LNCAP (cell line): Measurements from ENCODE around the gene PSMG3.

Source experiments
- TF ChIP-seq, protein P1 (sequence below): fragments of 450-650 bp; IDR thresholded peaks from 2 replicates; pipeline ENCODE4 v1.5.1; 2017; ENCODE audit warnings: mild to moderate bottlenecking

PSMG3 gene

DNA sequence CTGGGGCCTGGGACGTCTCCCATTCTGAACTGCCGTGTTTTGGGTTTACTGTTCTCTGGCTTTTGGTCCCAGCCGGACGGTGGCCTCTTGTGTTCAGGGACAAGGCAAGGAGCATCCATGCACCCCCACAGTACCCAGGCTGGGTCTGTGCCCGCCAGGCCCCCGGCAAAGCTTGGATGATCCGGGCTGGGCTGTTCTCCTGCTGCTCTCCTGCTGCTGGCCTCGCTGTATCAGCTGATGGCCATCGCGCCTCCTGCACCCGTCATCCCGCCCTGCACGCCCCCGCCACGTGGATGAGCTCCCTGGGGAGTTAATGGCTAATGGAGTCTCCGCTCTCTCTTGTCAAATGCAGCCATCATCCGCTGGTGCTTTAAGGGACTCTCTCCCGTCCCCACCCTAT lies 14.9 kb upstream of the PSMG3 start:
- TF ChIP-seq, protein P1, sequence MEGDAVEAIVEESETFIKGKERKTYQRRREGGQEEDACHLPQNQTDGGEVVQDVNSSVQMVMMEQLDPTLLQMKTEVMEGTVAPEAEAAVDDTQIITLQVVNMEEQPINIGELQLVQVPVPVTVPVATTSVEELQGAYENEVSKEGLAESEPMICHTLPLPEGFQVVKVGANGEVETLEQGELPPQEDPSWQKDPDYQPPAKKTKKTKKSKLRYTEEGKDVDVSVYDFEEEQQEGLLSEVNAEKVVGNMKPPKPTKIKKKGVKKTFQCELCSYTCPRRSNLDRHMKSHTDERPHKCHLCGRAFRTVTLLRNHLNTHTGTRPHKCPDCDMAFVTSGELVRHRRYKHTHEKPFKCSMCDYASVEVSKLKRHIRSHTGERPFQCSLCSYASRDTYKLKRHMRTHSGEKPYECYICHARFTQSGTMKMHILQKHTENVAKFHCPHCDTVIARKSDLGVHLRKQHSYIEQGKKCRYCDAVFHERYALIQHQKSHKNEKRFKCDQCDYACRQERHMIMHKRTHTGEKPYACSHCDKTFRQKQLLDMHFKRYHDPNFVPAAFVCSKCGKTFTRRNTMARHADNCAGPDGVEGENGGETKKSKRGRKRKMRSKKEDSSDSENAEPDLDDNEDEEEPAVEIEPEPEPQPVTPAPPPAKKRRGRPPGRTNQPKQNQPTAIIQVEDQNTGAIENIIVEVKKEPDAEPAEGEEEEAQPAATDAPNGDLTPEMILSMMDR: no peak

DNA sequence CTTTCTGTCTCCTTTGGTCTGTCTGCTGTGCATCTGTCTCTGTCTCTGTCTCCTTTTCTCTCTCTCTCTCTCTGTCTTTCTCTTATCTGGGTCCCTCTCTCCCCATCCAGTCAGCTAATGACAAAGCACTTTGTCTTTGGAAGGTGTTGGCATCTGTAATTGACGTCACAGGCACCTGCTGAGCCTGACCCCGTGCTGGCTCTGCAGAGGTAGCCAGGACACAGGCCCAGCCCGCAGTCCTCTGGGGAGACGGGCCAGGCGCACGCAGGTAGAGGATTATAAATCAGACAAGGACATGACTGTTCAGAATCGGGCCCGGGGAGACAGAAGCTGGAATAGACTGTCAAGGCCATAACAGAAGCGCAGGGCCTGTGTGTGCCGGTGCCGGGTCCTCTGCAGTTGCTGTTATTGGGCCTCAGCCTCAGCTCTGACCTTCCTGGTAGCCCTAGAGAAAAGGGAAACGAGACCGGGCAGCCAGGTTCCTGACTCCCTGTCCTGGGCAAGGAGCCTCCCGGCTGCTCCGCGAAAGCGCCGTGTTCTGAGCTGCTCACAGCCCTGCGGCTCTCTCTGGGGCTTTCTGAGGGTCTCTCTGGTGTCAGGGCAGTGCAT lies 10.7 kb upstream of the PSMG3 start:
- TF ChIP-seq, protein P1: no peak

DNA sequence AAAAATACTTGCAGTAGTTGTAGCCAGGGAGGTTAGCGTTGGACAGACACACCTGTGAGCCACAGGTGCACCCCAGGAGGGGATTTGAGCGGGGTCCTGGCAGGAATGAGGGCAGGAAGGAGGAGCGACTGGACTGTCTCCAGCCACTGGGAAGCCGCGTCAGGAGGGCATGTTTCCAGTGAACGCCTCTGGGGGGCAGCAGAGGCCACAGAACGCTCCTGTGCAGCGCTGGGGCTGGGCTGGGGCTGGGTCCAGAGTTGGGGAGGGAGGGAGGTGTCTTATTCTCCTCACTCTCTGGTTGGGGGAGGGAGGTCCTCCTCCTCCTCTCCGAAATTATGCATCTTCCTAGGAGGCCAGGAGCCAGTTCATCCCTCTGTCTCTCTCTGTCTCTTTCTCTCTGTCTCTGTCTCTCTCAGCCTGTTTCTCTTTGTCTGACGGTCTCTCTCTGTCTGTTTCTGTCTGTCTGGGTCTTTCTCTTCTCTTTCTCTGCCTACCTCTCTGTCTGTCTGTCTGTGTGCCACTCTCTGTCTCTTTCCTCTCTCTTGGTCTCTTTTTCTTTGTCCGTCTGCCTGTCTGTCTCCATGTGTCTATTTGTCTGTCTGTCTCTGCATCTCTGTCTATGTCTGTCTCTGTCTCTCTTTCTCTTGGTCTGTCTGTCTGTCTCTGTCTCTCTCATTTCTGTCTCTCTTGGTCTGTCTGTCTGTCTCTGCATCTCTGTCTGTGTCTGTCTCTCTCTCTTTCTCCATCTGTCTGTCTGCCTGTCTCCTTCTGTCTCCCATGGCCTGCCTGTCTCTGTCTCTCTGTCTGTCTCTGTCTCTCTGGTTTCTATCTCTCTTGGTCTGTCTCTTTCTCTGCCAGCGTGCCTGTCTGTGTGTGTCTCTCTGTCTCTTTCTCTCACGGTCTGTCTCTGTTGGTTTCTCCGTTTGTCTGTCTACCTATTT lies 9.9 kb upstream of the PSMG3 start:
- TF ChIP-seq, protein P1: peak; percentile 86

DNA sequence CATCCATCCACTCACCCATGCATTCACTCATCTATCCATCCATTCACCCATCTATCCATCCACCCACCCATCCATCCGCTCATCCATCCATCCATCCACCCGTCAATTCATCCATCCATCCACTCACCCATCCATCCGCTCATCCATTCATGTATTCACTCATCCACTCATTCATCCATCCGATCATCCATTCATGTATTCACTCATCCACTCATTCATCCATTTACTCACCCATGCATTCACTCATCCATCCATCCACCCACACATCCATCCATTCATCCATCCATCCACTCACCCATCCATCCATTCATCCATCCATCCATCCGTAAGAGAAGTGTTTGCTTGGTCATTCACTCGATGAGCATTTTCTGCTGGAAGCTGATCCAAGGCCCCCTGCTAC lies 8.7 kb upstream of the PSMG3 start:
- TF ChIP-seq, protein P1: no peak

DNA sequence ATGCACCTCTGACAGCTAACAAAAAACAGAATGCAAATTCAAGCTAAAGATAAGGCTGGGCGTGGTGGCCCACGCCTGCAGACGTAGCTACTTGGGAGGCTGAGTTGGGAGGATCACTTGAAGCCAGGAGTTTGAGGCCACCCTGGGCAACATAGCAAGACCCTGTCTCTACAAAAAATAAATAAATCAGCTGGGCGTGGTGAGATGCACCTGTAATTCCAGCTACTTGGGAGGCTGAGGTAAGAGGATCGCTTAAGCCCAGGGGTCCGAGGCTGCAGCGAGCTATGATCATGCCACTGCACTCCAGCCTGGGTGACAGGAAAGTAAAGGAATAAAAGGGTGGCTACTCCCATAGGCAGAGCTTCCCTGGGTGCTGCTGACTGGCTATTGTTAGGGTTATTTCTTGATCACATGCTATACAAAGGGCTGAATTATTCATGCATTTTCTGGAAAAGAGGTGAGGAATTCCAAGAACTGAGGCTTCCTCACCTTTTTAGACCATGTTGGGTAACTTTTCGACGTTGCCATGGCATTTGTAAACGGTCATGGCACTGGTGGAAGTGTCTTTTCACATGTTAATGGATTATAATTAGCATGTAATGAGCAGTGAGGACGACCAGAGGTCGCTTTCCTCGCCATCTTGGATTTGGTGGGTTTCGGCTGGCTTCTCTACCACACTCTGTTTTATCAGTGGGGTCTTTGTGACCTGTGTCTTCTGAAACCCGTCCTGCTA lies 6.9 kb upstream of the PSMG3 start:
- TF ChIP-seq, protein P1: no peak

DNA sequence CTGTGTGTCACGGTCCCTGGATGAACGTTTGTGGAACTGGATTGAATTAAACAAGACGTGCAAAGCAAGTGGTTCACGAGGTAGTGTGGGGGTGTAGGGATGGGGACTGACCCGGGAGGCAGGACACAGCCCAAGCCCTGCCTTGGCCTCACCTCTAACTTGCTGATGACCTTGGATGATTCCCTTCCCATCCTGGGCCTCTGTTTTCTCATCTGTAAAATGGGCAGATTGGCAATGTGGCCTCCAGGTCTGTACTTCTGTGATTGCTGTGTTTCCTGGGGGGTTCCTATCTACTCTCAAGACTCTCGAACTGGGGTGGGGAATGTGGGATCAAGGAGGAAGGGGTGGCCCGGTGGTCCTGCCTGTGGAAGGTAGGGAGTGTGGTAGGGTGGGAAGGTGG lies 6.0 kb upstream of the PSMG3 start:
- TF ChIP-seq, protein P1: no peak

DNA sequence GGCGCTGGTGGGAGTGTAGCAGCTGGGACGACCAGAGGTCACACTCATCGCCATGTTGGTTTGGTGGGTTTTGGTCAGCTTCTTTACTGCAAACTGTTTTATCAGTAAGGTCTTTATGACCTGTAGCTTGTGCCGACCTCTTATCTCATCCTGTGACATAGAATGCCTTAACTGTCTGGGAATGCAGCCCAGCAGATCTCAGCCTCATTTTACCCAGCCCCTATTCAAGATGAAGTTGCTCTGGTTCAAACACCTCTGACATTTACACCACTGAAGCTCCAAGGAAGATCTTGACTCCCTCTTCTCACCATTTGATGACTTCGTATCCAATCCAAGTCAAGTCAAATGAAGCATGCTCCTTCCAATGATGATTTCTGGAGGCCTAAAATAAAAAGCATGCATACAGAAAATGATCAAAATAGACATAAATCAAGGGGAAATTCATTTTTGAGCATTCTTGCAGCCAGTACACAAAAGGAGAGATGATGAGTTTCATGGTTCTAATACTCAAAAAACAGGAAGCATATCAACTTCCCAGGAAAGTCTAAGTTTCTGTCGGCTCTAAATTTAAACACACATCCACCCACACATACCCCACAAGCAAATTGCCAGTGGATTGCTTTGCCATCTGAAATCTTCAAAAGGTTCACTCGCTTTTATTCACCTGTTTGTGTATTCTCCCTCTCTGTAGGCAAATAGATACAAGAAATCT lies 2.4 kb upstream of the PSMG3 start:
- TF ChIP-seq, protein P1: no peak
